Hematopoietic multipotent progenitor cell treated with erythropoietin and hydrocortisone succinate and interleukin-3 and kit ligand, for 15 days (in vitro differentiated cells): ENCODE measurements around the gene BORCS8.
A peak's percentile ranks its signal among the peaks of the same experiment; 100 is the strongest.
"Not testable (repeated sequence)": the region's sequence is repeated elsewhere in the genome, so short reads cannot be mapped to it uniquely, and the experiment has no call there.

Source experiments
- DNase-seq: peaks from one replicate; pipeline ENCODE4 v3.0.0-alpha.2; 2015; ENCODE audit warnings: low spot score

BORCS8 gene

GRCh38 chr19:19192078-19192882, at the start of gene BORCS8, which contains the start of gene RFXANK:
Gene BORCS8, minus strand, starts transcription at chr19:19192152. Its CDS starts 35 bp downstream, at chr19:19192117.
Gene RFXANK, plus strand, starts transcription at chr19:19192258. Its CDS starts 1,689 bp downstream, at chr19:19193947.
- DNase-seq: peak; percentile 100

GRCh38 chr19:19240476-19240875, 48.5 kb upstream of the BORCS8 start:
- no peak for DNase-seq

- DNase-seq: no peak
Measured at GRCh38 chr19:19239675-19240074, 47.7 kb upstream of the BORCS8 start.

GRCh38 chr19:19238126-19238894, 46.4 kb upstream of the BORCS8 start:
- DNase-seq: no peak

- no peak for DNase-seq
Measured at GRCh38 chr19:19236173-19236572, 44.2 kb upstream of the BORCS8 start.

GRCh38 chr19:19234220-19234816, 42.4 kb upstream of the BORCS8 start:
- no peak for DNase-seq

GRCh38 chr19:19232261-19232721, 40.3 kb upstream of the BORCS8 start:
- DNase-seq: no peak

GRCh38 chr19:19230999-19231398, 39.0 kb upstream of the BORCS8 start:
- no peak for DNase-seq

- DNase-seq: no peak
Measured at GRCh38 chr19:19229701-19230100, 37.7 kb upstream of the BORCS8 start.

GRCh38 chr19:19227217-19227616, 35.3 kb upstream of the BORCS8 start:
- DNase-seq: no peak

GRCh38 chr19:19226663-19227062, 34.7 kb upstream of the BORCS8 start:
- no peak for DNase-seq

GRCh38 chr19:19226204-19226603, 34.3 kb upstream of the BORCS8 start:
- DNase-seq: no peak

GRCh38 chr19:19224852-19225494, 33.0 kb upstream of the BORCS8 start:
- DNase-seq: peak; percentile 74

- DNase-seq: no peak
Measured at GRCh38 chr19:19224150-19224851, 32.3 kb upstream of the BORCS8 start.

- DNase-seq: no peak
Measured at GRCh38 chr19:19223636-19224035, 31.7 kb upstream of the BORCS8 start.

GRCh38 chr19:19223060-19223459, 31.1 kb upstream of the BORCS8 start:
- no peak for DNase-seq

GRCh38 chr19:19221000-19221399, 29.0 kb upstream of the BORCS8 start:
- not testable (repeated sequence) for DNase-seq

GRCh38 chr19:19218911-19219310, 27.0 kb upstream of the BORCS8 start:
- DNase-seq: no peak

GRCh38 chr19:19217099-19217498, 25.1 kb upstream of the BORCS8 start:
- DNase-seq: no peak

GRCh38 chr19:19215792-19216191, 23.8 kb upstream of the BORCS8 start:
- no peak for DNase-seq

GRCh38 chr19:19214892-19215291, 22.9 kb upstream of the BORCS8 start:
- DNase-seq: no peak

- DNase-seq: no peak
Measured at GRCh38 chr19:19214159-19214490, 22.2 kb upstream of the BORCS8 start.
